ENCODE data around the gene KEL.
"Not testable (repeated sequence)": the region's sequence is repeated elsewhere in the genome, so short reads cannot be mapped to it uniquely, and the experiment has no call there.

KEL gene

GRCh38 chr7:142961973-142962926 is at the start of gene KEL:
Gene KEL (minus strand): TSS chr7:142962363. CDS start chr7:142962206, 157 bp downstream.
- no peak for DNase-seq

GRCh38 chr7:143008007-143008901 is 46.1 kb upstream of the KEL start:
- peak; percentile 85 for DNase-seq

DNA sequence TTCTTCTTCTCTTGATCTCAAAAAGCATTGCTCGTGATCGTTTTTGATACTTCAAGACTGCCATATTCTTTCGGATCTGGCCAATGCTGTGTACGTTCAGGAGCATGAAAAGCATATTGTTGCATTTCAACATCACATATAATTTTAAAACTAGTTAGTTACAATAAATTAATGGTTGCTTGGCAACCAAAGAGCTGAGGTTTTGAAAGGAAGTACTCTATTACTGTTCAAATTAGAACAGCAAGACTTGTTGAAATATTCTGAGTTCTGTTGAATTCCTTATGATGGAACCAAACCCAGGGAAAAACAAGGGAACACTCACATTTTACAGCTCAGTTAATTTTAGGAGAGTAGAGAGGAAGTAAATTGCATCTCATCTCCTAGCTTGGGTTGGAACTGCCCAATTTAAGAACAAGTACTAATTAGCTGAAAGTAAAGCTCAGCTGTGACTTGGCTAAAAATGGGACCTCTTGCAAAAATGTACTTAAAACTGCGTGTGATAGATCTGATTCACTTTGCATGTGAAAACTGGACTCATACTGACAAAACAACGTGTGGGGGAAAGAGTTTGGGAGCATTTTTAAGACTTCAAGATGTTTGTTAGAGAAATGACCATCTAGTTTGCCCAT is 43.6 kb upstream of the KEL start:
- DNase-seq = no peak

DNA sequence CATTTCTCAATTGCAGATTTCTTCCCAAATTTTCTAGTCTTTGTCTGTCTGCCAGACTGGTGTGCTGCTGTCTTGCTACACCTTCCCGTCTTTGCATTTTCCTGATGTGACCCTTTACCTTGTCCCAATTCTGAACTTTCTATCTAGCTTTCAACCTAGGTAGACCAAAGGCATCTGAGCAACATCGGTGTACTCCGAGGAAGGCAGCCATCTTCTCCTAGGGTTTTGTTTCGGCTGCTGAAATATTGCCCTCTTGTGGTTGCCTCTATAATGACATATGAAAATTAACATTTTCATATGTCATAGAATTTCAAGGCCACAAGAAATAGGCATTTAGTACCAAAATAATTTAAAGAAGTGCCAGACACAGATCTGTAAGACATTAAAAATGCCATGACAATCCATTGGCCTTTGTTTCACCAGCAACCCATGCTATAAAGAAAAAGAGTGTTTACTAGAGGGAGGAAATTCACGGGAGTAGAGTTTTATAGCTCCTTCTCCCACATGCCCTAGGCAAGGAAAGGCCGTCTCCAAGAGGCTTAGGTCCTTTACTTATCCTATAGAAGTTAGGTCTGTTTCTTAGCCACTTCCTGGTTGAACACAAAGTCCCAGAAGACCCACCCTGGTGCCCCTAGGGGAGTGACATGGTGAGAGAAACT is 41.4 kb upstream of the KEL start:
- DNase-seq = peak; percentile 77

DNA sequence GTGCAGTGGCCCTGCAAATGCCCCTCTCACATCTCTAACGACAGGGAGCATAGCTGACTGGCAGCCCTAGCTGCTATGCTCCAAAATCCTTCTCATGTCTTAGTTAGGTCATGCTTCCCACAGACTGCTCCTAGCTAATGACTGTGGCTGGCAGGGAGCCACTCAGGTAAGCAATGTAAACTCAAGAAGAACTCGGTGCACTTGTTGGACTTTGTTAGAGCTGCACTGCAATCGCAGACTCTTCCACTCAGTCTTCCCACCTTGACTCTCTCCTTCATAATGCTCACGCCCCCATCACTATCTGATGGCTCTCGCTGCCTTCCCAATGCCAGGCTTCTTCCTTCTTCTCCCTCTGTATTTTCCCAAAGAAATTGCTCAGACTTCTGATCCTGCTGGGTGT is 40.7 kb upstream of the KEL start:
- DNase-seq = no peak

DNA sequence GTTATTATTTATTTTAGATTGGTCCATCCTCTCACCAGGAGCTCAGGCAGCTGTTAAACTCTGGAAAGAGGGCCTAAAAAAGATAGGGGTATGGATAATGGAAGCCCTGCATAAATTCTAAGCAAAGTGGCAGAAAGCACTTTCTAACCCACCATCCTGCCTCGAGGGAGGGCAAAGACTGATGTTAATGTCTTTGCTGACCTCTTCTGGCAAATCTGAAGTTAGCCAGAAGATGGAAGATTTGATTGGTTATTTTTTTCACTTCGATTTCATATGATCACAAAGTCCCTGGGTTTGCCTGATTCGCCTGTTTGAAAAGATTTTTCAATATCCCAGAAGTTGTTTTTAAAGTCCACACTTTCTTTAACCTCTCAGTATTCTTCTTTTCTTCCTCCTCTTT is 39.9 kb upstream of the KEL start:
- peak; percentile 17 for DNase-seq

- DNase-seq = no peak
Measured at GRCh38 chr7:143000648-143001047, 38.5 kb upstream of the KEL start.

- DNase-seq = no peak
Measured at GRCh38 chr7:142999793-143000192, 37.6 kb upstream of the KEL start.

DNA sequence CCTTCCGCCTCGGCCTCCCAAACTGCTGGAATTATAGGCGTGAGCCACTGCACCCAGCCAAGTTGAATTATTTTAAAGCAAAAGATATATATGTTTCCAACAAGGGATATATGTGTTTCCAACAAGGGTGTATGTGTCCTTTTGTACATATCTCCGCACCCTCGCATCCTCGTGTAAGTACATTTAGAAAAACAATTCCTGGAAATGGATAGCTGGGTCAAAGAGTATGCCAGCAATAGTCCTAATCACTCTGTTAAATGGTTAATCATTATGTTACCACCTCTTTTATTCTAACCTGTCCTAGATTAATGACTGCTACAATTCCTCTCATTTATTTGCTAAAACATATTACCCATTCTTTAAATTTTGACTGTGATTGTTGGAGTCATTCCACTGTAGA is 36.8 kb upstream of the KEL start:
- DNase-seq = no peak

DNA sequence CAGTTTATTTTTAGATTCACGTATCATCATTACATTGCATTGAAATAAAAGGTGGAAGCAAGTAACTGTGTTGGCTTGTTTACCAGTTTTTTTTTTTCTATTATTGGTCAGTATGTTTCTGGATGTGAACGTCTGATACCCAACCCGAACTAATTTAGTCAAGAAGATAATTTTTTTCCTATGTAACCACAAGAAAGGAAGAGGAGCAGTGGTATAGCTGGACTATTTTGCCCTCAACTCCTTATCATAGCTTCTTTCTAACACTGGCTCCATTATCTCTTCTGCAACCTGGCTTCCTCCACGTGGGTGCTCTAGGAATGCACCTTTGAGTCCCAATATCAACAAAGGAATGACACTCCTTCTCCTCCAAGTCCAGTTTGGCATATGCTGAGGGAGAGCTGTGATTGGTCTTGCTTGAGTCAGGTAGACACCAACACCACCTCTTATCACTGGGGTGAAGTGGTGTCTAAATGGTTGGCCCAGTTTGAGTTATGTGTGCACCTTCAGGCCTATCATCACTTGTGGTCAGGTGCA is 35.4 kb upstream of the KEL start:
- no peak for DNase-seq

GRCh38 chr7:142992427-142992826 is 30.3 kb upstream of the KEL start:
- no peak for DNase-seq

GRCh38 chr7:142984297-142984696 is 22.1 kb upstream of the KEL start:
- DNase-seq = no peak

- DNase-seq = no peak
Measured at GRCh38 chr7:142983825-142984224, 21.7 kb upstream of the KEL start.

DNA sequence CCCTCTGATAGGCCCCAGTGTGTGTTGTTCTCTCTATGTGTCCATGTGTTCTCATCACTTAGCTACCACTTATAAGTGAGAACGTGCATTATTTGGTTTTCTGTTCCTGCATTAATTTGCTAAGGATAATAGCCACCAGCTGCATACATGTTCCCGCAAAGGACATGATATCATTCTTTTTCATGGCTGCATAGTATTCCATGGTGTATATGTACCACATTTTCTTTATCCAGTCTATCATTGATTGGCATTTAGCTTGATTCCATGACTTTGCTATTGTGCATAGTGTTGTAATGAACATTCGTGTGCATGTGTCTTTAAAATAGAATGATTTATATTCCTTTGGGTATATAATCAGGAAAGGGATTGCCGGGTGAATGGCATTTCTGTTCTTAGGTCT is 16.2 kb upstream of the KEL start:
- DNase-seq = not testable (repeated sequence)

- no peak for DNase-seq
Measured at GRCh38 chr7:142974626-142975025, 12.5 kb upstream of the KEL start.

- DNase-seq = no peak
Measured at GRCh38 chr7:142969183-142969582, 7.0 kb upstream of the KEL start.

DNA sequence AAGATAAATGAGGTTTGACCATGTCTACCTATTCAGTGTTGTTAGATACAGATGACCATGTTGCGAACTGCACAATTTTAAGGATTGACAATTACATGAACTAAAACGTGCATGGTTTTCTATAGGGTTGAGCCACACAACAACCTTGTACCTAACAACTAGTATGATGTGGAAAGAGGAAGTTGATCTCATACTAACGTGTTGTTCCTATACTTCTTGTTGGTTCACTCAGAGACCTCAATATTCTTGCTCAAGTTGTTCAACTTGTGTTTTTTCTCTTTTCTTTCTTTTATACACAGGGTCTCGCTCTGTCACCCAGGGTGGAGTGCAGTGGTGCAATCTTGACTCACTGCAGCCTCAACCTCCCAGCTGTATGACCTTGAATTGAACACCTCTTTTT is 6.1 kb upstream of the KEL start:
- no peak for DNase-seq

- no peak for DNase-seq
Measured at GRCh38 chr7:142964502-142965246, 2.5 kb upstream of the KEL start.

- DNase-seq = no peak
Measured at GRCh38 chr7:142963993-142964392, 1.8 kb upstream of the KEL start.

DNA sequence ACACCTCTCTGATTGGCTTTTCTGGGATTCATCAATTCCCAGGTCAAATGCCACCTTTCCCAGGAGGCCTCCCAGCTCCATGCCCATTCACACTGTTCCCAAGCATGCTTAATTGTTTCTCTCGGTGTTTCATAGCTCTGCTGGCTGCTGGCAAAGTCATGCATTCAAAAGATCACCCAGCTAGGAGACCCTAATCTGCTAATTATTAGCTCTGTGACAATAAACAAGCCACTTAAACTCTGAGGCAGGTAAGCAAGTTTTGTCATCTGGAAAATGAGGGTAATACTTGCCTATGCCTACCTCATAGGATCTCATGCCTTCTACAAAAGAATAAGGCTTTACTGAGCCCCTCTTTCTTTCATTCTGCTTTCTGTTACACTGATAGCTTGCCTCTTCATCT is 828 bp upstream of the KEL start:
- no peak for DNase-seq

GRCh38 chr7:142961595-142961972 is 579 bp downstream of the KEL start:
- no peak for DNase-seq

Data from CD4-positive, alpha-beta T cell treated with Interleukin-17A for 1 hour (primary cell).